SK-N-SH treated with all-trans-retinoic acid at 6 μM for 48 hours (cell line): ENCODE data around the gene KRT71.

Source experiments
- CREB5 ChIP-seq: fragments of 250-450 bp; sonication (Bioruptor Pico); IDR thresholded peaks from 2 replicates; pipeline ENCODE4 v1.5.1; 2020; ENCODE audit warnings: low read depth, mild to moderate bottlenecking, moderate library complexity
- CSDC2 ChIP-seq: fragments of 250-450 bp; sonication (Bioruptor Pico); IDR thresholded peaks from 2 replicates; pipeline ENCODE4 v1.5.0; 2020; ENCODE audit warnings: mild to moderate bottlenecking, moderate library complexity
- PATZ1 ChIP-seq: fragments of 250-450 bp; sonication (Bioruptor Pico); IDR thresholded peaks from 2 replicates; pipeline ENCODE4 v1.8.0; 2020; ENCODE audit warnings: mild to moderate bottlenecking, moderate library complexity, borderline replicate concordance
- PPARA ChIP-seq: fragments of 250-450 bp; sonication (Bioruptor Pico); IDR thresholded peaks from 2 replicates; pipeline ENCODE4 v1.5.0; 2020; ENCODE audit warnings: mild to moderate bottlenecking, borderline replicate concordance
- TOX ChIP-seq: fragments of 250-450 bp; sonication (Bioruptor Pico); IDR thresholded peaks from 2 replicates; pipeline ENCODE4 v1.8.0; 2021; ENCODE audit warnings: mild to moderate bottlenecking, moderate library complexity, borderline replicate concordance
- ZC3H10 ChIP-seq: fragments of 250-450 bp; sonication (Bioruptor Pico); IDR thresholded peaks from 2 replicates; pipeline ENCODE4 v1.5.1; 2021; ENCODE audit warnings: mild to moderate bottlenecking, moderate library complexity
- ZFP3 ChIP-seq: fragments of 250-450 bp; sonication (Bioruptor Pico); IDR thresholded peaks from 2 replicates; pipeline ENCODE4 v1.5.0; 2020; ENCODE audit warnings: mild to moderate bottlenecking, moderate library complexity
- ZFP30 ChIP-seq: fragments of 450-650 bp; formaldehyde crosslinking; IDR thresholded peaks from 2 replicates; pipeline ENCODE4 v1.5.0; 2022; ENCODE audit warnings: mild to moderate bottlenecking, moderate library complexity
- ZNF565 ChIP-seq: fragments of 450-650 bp; formaldehyde crosslinking; conservative IDR thresholded peaks from 2 replicates; pipeline ENCODE4 v1.5.0; 2020; ENCODE audit warnings: low read depth, mild to moderate bottlenecking, moderate library complexity
- TF ChIP-seq, protein P1 (sequence below): fragments of 250-450 bp; sonication (Bioruptor Pico); IDR thresholded peaks from 2 replicates; pipeline ENCODE4 v1.5.1; 2021; ENCODE audit warnings: mild to moderate bottlenecking, moderate library complexity

DNA sequence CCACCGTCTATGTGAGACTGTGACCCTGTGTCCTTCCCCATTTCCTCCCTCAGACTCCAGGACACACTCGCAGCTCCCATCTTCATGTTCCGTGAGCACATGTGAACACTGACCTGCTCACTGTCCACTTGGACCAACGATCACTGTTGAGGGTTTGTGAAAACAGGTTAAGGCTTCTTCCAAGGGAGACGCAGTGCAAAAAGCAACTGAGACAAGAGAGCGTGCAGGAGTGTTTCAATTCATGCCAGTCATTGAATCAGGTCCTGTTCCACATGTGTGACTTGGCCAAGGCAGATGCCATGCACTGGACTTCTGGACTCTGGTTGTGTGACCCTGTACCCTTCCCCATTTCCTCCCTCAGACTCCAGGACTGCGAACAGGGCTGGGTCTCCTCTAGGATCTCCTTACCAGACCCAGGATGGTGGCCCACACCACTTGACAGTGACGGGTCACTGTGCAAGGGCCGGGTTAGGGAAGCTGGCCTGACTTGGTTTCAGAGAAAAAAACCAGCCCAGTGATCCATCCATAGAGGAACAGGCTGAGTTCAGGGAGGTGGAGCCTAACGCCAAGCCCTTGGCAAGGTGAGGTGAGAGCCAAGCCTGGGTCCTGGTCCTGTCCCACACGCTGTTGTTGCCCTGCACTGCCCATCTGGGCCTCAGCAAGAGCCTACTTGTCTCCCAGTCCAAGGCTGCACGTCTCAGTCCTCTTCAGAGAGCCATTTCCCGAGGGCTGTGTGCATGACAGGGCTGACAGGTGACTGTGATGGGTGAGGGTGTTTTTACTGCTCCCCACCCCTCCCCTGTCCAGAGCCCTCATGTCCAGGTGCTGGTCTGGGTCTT is 27.1 kb downstream of the KRT71 start:
- no peak for TF ChIP-seq PATZ1 (CRISPR knock-in tag)
- no peak for TF ChIP-seq CREB5 (CRISPR knock-in tag)
- no peak for TF ChIP-seq ZFP3 (CRISPR knock-in tag)
- no peak for TF ChIP-seq ZNF565 (CRISPR knock-in tag)
- no peak for TF ChIP-seq CSDC2 (CRISPR knock-in tag)
- no peak for TF ChIP-seq ZC3H10
- TF ChIP-seq ZFP30 (CRISPR knock-in tag): no peak
- TF ChIP-seq, protein P1, sequence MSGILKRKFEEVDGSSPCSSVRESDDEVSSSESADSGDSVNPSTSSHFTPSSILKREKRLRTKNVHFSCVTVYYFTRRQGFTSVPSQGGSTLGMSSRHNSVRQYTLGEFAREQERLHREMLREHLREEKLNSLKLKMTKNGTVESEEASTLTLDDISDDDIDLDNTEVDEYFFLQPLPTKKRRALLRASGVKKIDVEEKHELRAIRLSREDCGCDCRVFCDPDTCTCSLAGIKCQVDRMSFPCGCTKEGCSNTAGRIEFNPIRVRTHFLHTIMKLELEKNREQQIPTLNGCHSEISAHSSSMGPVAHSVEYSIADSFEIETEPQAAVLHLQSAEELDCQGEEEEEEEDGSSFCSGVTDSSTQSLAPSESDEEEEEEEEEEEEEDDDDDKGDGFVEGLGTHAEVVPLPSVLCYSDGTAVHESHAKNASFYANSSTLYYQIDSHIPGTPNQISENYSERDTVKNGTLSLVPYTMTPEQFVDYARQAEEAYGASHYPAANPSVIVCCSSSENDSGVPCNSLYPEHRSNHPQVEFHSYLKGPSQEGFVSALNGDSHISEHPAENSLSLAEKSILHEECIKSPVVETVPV (CRISPR knock-in tag): no peak
- TF ChIP-seq PPARA (CRISPR knock-in tag): no peak
- no peak for TF ChIP-seq TOX (CRISPR knock-in tag)
